H1 (cell line): ENCODE measurements around the gene HRH2. TPM values are rescaled to one million over a fixed set of nuclear protein-coding genes. Genes with fewer than 3 reads are reported as not detected.

Source experiments
- CHD1 ChIP-seq: IDR thresholded peaks from 2 replicates; pipeline ENCODE4 v1.6.1; 2012; ENCODE audit warnings: low read depth, low read length, improper control_type of control experiment
- CTBP2 ChIP-seq: IDR thresholded peaks from 2 replicates; pipeline ENCODE4 v1.7.0; 2011; ENCODE audit warnings: borderline replicate concordance, mild to moderate bottlenecking, moderate library complexity, mixed read lengths, low read length; ENCODE audit not compliant: insufficient read depth, insufficient read length
- MAFK ChIP-seq: IDR thresholded peaks from 2 replicates; pipeline ENCODE4 v1.6.1; 2012; ENCODE audit warnings: low read depth, mild to moderate bottlenecking, improper control_type of control experiment, low read length
- NRF1 ChIP-seq: IDR thresholded peaks from 2 replicates; pipeline ENCODE4 v1.6.1; 2011; ENCODE audit warnings: mild to moderate bottlenecking, low read depth, low read length, improper control_type of control experiment
- POU5F1 ChIP-seq: IDR thresholded peaks from 2 replicates; pipeline ENCODE4 v1.6.1; 2011; ENCODE audit warnings: low read depth, mild to moderate bottlenecking, low read length, moderate library complexity
- RBBP5 ChIP-seq: IDR thresholded peaks from 2 replicates; pipeline ENCODE4 v1.7.1; 2012; ENCODE audit warnings: low read depth, mild to moderate bottlenecking, inconsistent platforms, low read length, moderate library complexity, borderline replicate concordance
- SP2 ChIP-seq: IDR thresholded peaks from 2 replicates; pipeline ENCODE4 v1.6.1; 2012; ENCODE audit warnings: mild to moderate bottlenecking, low read length, inconsistent platforms
- TBP ChIP-seq: IDR thresholded peaks from 2 replicates; pipeline ENCODE4 v1.6.1; 2011; ENCODE audit warnings: low read depth, low read length, improper control_type of control experiment
- TCF12 ChIP-seq: IDR thresholded peaks from 2 replicates; pipeline ENCODE4 v1.6.1; 2011; ENCODE audit warnings: low read depth, mild to moderate bottlenecking, low read length
- TEAD4 ChIP-seq: IDR thresholded peaks from 2 replicates; pipeline ENCODE4 v1.6.1; 2012; ENCODE audit warnings: low read depth, low read length, inconsistent platforms, mixed read lengths
- polyA plus RNA-seq, 7 experiments: library from polyadenylated mRNA; depleted of rRNA in 3 of 7; stranded (reverse) in 5 of 7; unstranded in 2 of 7; fragments of >200 nt in 5 of 7; fragments of 200-250 nt in 2 of 7; gene quantifications; 1 replicate in 5 of 7; 2 replicates in 1 of 7; 4 replicates in 1 of 7; pipeline versions ENCODE4 v1.2.1 to v1.2.3, GENCODE V29; 2011 to 2013; ENCODE audit warnings: missing spikeins in 2 of 7, mixed read lengths in 2 of 7
- total RNA-seq: library from RNA; stranded (reverse); fragmentation: NEBNext Ultra II Directional; extraction: Animal tissue kit (Norgen Biotek cat#: 25700); gene quantifications from 2 replicates; pipeline ENCODE4 v1.2.1, GENCODE V29; 2021
- TF ChIP-seq, protein P1 (sequence below): fragments of 300-600 bp; sonication (generic); IDR thresholded peaks from 2 replicates; pipeline ENCODE4 v1.7.1; 2012; ENCODE audit warnings: low read length, moderate library complexity, mild to moderate bottlenecking, inconsistent platforms; ENCODE audit not compliant: insufficient replicate concordance
- TF ChIP-seq, protein P2 (sequence below): IDR thresholded peaks from 2 replicates; pipeline ENCODE4 v1.6.1; 2011; ENCODE audit warnings: low read depth, mild to moderate bottlenecking, low read length; ENCODE audit not compliant: insufficient read depth

HRH2 gene
- total and polyA plus RNA-seq, 2 of the 8 experiments (the other 6 are each of a cell fraction or from before 2014, with no cell fraction given) = 7.8 to 8.1 TPM

DNA sequence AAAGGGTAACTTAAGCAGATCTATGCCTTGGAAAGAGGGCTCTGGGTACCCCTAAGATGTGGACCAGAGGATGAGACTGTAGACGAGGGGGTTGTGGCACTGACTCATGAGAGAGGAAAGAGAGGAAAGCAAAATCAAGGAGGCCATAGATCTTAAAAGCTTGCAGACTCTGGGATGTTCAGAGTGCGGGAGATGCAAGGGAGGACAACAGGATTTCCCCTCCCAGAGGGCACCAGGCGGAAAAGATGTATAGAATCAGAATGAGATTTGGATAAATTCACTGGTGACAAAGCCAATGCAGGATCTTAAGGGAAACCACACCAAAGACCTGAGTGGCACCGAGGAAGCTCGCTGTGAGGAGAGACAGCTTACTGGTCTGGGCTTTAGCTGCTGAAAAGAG lies 27.1 kb downstream of the HRH2 start (continued):
- TF ChIP-seq, protein P1, sequence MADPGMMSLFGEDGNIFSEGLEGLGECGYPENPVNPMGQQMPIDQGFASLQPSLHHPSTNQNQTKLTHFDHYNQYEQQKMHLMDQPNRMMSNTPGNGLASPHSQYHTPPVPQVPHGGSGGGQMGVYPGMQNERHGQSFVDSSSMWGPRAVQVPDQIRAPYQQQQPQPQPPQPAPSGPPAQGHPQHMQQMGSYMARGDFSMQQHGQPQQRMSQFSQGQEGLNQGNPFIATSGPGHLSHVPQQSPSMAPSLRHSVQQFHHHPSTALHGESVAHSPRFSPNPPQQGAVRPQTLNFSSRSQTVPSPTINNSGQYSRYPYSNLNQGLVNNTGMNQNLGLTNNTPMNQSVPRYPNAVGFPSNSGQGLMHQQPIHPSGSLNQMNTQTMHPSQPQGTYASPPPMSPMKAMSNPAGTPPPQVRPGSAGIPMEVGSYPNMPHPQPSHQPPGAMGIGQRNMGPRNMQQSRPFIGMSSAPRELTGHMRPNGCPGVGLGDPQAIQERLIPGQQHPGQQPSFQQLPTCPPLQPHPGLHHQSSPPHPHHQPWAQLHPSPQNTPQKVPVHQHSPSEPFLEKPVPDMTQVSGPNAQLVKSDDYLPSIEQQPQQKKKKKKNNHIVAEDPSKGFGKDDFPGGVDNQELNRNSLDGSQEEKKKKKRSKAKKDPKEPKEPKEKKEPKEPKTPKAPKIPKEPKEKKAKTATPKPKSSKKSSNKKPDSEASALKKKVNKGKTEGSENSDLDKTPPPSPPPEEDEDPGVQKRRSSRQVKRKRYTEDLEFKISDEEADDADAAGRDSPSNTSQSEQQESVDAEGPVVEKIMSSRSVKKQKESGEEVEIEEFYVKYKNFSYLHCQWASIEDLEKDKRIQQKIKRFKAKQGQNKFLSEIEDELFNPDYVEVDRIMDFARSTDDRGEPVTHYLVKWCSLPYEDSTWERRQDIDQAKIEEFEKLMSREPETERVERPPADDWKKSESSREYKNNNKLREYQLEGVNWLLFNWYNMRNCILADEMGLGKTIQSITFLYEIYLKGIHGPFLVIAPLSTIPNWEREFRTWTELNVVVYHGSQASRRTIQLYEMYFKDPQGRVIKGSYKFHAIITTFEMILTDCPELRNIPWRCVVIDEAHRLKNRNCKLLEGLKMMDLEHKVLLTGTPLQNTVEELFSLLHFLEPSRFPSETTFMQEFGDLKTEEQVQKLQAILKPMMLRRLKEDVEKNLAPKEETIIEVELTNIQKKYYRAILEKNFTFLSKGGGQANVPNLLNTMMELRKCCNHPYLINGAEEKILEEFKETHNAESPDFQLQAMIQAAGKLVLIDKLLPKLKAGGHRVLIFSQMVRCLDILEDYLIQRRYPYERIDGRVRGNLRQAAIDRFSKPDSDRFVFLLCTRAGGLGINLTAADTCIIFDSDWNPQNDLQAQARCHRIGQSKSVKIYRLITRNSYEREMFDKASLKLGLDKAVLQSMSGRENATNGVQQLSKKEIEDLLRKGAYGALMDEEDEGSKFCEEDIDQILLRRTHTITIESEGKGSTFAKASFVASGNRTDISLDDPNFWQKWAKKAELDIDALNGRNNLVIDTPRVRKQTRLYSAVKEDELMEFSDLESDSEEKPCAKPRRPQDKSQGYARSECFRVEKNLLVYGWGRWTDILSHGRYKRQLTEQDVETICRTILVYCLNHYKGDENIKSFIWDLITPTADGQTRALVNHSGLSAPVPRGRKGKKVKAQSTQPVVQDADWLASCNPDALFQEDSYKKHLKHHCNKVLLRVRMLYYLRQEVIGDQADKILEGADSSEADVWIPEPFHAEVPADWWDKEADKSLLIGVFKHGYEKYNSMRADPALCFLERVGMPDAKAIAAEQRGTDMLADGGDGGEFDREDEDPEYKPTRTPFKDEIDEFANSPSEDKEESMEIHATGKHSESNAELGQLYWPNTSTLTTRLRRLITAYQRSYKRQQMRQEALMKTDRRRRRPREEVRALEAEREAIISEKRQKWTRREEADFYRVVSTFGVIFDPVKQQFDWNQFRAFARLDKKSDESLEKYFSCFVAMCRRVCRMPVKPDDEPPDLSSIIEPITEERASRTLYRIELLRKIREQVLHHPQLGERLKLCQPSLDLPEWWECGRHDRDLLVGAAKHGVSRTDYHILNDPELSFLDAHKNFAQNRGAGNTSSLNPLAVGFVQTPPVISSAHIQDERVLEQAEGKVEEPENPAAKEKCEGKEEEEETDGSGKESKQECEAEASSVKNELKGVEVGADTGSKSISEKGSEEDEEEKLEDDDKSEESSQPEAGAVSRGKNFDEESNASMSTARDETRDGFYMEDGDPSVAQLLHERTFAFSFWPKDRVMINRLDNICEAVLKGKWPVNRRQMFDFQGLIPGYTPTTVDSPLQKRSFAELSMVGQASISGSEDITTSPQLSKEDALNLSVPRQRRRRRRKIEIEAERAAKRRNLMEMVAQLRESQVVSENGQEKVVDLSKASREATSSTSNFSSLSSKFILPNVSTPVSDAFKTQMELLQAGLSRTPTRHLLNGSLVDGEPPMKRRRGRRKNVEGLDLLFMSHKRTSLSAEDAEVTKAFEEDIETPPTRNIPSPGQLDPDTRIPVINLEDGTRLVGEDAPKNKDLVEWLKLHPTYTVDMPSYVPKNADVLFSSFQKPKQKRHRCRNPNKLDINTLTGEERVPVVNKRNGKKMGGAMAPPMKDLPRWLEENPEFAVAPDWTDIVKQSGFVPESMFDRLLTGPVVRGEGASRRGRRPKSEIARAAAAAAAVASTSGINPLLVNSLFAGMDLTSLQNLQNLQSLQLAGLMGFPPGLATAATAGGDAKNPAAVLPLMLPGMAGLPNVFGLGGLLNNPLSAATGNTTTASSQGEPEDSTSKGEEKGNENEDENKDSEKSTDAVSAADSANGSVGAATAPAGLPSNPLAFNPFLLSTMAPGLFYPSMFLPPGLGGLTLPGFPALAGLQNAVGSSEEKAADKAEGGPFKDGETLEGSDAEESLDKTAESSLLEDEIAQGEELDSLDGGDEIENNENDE = no peak
- TF ChIP-seq POU5F1 (no peak), SP2 (no peak), MAFK (no peak), NRF1 (no peak), CHD1 (no peak), TEAD4 (no peak), TCF12 (no peak), CTBP2 (no peak), RBBP5 (no peak), TBP (no peak)
- TF ChIP-seq, protein P2, sequence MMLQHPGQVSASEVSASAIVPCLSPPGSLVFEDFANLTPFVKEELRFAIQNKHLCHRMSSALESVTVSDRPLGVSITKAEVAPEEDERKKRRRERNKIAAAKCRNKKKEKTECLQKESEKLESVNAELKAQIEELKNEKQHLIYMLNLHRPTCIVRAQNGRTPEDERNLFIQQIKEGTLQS = no peak
